Ramos (cell line): ENCODE measurements around the gene C1GALT1C1L.
"Not testable (repeated sequence)": the region's sequence is repeated elsewhere in the genome, so short reads cannot be mapped to it uniquely, and the experiment has no call there.

Experiments used
- in situ Hi-C: fragments of 300-500 bp; cut with MboI; formaldehyde crosslinking; loops from one replicate; pipeline ENCODE4 v1.14.3; 2022; ENCODE audit warnings: low sequenced_read_pairs; ENCODE audit not compliant: unreplicated experiment

The C1GALT1C1L gene

DNA sequence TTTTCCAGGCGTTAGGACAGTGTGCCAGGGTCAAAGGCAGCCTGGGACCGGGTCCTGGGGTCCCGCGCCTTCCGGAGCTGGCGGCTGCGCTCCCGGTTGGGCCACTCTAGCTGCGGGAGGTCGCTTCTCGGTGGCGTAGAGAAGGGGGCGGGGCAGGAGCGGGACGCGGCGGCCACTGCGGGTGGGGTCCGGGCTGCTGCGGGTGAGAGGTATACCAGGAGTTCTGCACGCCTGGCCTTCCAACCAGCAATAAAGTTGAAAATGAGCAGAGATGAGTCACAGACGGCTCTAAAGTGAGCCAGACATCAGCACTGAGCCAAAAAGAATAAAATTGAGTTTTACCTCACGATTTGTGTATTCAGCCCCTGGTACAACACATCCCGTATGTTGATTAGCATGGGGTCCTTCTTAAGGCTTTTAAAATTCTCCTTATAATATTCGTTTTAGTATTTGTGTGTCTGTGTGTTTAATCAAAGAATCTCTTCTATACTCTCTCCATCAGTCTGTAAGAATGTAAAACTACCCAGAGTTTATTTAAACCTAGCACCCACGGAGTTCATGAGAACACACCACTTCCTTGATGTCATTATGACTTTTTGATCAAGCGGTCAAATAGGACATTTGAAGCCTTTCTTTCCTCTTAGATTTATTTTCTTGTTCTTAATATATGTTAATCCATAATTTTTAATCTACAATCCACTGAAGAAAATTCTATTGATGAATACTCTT lies at the start of gene C1GALT1C1L:
C1GALT1C1L (minus strand) TSS at position 108 of the 729 bp plus-strand sequence; CDS start at position 1, 107 bp downstream.
- in situ Hi-C loops = no loop called here

DNA sequence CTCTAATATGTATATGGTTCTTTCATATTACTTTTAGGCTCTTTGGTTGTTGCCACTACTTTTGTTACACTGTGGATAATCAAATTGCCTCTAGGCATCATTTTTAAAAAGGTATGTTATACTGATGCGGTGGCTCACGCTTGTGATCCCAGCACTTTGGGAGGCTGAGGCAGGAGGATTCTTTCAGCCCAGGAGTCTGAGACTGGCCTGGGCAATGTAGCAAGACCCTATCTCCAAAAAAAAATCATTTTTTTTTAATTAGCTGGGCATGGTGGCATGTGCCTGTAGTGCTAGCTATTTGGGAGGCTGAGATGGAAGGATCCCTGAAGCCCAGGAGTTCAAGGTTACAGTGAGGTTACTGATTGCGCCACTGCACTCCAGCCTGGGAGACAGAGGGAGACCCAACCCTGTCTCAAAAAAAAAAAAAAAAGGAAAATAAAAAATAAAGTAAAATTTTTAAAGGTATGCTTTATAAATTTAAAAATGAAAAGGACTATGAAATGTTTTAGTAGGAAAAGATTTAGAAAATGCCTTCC lies 49.5 kb upstream of the C1GALT1C1L start:
- in situ Hi-C loops = no loop called here

DNA sequence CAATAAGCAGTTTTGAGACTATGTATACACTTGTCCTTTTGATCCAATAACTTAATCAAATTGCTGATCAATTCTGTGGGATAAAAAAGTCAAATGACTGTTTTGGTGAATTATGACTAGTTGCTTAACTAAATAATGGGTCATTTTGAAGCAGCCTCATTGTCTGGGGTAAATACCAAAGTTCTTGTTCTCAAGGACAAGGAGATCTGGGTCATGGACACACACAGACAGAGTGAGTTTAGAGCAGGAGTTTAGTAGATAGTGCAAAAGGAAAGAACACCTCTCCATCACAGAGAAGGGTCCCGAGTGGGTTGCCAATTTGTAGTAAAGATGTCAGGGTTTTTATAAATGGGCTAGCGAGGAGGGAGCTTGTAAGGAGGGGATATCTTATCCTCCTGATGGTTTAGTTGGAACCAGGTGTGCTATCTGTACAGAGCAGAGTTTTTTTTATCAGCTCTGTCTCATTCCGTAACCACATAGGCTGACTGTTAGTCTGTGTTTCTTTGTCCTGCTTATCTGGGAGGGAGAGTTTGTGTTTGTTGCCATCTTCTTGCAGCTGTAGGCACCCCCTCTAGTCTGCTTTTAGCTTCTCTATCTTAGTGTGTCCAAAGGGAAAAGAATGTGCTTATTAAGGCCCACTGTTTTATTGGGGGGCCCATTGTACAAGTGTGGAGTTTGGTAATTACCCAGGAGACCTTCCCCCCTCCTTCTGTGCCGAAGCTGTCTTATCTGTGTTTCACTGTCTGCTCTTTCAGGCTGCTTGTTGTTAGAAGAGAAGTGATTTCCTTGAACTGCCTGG lies 48.7 kb upstream of the C1GALT1C1L start:
- in situ Hi-C loops = no loop called here

DNA sequence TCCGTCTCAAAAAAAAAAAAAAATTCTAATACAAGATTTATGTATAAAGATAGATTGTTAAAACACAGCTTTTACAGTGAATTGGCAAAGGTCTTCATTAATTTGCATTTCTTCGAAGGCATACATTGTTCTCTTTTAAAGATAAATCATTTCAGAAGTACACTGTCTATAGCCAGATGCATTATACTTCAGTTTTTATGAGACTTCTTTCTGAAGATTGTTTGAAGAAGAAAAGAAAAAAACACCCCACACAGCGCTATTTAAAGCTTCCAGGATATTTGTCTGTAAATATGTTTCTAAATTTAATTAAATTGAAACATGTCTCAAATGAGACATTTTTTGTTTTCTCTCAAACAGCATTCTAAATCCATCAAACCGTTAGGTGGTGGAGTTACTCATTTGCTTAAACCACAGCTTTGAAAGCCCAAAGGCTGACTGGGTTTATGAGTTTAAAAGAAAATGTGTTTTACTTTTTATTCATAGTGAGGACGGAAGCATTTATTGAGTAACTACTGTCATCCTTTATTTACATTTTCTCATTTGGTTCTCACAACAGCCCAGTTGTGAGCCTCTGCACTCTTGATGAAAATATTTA lies 42.4 kb upstream of the C1GALT1C1L start:
- in situ Hi-C loops = no loop called here

DNA sequence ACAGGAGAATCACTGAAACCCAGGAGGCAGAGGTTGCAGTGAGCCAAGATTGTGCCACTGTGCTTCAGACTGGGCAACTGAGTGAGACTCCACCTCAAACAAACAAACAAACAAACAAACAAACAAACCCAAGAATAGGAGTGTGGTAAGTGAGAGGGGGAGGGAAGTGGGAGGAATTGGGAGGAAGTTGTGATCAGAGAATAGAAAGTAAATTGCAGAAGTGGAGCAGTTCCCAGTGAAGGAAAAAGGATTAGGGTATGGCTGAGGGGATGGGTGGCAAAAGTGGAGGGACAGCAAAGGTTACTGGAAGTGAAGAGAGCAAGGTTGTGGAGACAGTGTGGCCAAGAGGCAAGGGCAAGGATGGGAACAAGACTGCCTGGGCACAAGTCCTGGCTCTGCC lies 41.1 kb upstream of the C1GALT1C1L start:
- in situ Hi-C loops = no loop called here

DNA sequence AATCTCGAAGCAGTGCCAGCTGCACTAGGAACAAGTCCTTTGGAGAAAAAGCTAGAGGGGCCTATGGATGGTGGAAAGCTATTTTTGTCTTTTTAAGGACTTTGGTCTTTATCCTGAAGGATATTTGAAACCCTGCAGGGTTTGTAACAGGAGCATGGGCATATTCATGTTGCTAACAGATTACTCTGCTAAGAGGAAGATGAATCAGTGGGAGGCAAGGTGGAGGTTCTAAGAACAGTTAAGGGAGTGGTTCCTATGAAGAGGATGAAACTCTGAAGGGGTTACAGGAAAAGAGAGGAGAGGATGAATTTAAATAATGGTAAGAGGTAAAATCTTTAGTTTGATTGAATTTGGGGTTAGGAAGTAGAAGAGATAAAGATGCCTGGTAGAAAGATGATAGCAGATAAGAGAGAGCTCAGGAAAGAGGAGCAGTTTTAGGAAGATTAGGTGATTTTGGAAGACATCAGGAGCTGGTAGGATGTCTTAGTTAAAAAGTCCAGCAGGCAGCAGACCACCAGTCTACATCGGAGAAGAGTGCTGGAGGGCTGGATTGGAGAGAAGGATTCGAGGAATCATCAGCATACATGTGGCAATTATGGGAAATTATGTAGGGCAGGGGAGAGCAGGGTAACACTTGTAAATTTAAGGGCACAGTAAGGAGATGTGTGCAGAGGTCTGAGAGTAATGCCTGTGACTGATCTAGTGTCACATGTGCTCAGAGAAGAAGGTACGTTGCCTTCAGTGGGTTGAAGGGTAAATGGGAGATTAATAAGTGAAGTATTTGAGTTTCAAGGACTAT lies 39.3 kb upstream of the C1GALT1C1L start:
- in situ Hi-C loops = no loop called here

DNA sequence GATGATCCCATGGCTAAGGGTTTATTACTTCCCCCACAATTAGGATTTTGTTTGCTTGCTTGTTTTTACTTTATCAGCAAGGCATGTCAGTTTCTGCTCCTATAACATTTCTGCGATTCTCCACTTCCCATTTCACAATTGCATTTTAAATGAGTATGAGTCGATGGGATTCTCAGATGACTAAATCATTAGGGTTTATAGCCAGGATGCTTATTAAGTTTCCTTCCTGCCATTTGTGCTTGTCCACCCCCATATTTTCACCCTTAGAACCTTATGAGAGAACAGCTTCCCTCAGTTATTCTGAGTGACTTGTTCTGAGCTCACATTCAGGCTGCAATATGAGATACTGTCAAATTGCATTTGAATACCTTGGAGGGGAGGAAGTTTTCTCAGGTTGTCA lies 37.9 kb upstream of the C1GALT1C1L start:
- in situ Hi-C loops = no loop called here

DNA sequence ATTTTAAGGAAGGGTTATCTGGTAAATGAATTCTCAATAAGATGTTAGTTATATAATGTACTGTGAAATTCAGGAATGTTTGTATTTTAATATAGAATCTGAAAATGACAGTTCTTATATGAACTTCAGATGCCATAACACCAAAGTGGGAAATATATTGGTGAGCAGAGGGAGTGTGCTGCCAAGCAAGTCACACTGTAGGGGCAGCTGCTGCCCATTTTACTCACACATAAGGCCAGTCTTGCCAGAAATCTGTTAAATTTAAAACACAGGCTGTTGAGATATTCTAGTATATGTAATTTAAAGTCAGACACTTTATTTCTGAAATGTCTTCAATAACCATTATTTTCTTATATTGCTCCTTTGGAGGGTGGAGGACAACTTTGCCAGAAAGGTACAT lies 34.6 kb upstream of the C1GALT1C1L start:
- in situ Hi-C loops = no loop called here

DNA sequence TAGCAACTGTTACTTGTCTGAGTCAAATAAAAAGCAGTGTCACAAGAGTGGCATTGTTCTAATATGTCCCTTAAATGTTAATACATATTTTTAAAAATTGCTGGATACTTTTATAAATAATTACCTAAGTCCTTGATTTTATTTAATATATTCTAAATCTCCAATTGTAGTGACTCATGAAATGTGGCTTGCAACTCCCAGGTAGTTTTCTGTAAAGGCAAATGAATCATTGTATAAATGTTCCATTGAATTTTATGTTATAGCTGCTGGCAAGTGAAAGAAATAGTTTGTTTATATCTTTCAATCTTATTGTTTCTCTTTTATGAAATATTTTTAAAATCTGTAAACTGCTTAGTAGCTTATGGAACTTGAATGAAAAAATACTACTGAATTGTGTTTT lies 32.7 kb upstream of the C1GALT1C1L start:
- in situ Hi-C loops = no loop called here

DNA sequence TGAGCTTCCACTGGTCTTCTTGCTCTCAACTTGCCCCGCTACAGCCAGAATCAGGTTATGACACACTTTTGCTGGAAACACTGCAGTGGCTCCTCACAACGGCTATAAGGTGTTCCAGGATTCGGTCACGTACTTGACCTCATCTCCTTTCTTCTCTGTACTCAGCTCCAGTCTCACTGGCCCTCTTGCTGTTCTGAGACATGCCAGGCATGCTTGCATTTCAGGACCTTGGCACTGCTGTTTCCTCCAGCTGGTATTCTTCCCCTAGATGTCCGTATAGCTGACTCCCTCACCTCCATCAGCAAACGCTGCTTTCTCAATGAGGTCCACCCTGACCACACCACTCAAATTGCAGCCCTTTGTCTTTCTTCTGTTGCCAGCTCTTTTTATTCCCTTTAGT lies 31.9 kb upstream of the C1GALT1C1L start:
- in situ Hi-C loops = no loop called here

DNA sequence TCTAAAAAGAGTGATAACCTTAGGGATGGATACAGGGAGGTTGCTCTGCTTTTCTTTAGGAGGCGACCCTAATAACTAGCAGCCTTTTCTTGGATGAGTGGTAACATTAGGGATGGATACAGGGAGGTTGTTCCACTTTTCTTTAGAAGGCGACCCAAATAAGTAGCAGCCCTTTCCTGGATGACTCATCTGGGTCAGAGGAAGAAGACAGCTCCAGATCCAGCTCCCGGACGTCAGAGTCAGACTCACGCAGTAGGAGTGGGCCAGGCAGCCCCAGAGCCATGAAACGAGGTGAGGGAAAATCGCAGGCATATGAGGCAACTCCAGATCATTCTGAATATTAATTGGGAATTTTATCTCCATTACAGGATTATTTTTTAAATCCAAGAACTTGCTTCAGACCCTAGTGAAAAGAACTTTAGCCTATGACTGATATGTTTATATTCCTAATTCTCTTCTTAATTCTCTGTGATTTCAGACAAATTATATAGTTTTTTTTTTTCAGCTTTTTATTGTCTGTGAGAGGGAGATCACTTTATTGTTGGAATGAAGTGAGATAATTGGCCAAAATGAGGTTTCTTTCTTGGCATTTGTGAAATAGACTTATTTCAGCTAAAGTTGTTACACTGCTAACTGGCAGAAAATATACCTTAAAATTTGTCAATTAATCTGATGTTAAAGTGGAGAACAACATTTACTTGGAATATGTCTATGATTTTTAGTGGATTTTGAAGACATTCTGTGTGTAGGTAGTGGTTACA lies 31.2 kb upstream of the C1GALT1C1L start:
- in situ Hi-C loops = no loop called here

DNA sequence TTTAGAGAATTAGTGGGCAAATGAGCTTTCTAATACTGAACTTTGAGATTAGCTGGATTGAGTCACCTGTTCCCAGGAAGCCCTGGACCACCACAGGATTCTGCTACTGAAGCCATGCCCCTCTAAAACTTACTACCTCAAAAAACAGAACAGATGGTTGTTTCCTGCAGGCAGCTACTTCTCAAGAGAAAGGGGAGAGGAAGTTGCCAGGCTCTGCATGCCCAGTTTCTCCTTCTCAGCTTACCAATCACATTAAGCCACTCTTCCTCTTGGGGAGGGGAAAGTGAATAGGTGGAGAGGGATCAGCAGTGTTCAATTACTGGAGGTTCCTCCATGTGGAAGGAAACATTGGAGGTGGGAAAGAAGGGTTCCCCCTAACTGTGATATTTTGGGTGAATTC lies 24.9 kb upstream of the C1GALT1C1L start:
- in situ Hi-C loops = no loop called here

DNA sequence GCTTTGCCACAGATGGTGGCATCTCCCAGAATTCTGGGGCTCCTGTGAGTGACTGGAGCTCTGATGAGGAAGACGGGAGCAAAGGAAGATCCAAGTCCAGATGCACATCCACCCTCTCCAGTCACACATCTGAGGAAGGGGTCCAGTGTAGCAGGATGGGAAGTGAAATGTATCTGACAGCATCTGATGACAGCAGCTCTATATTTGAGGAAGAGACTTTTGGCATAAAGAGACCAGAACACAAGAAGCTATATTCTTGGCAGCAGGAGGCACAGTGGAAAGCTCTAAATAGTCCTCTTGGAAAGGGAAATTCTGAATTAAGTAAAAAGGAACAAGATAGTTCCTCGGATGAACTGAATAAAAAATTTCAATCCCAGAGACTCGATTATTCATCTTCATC lies 23.5 kb upstream of the C1GALT1C1L start:
- in situ Hi-C loops = no loop called here

DNA sequence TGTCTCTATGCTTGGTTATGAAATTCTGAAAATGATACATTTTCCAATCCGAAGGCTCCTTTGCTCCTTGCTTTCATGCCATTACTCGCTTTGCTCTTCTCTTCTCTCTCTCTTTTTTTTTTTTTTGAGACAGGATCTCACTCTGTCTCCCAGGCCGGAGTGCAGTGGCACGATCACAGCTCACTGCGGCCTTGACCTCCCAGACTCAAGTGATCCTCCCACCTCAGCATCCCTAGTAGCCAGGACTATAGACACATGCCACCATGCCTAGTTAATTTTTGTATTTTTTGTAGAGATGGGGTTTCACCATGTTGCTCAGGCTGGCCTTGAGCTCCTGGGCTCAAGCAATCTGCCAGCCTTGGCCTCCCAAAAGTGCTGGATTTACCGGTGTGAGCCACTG lies 21.9 kb upstream of the C1GALT1C1L start:
- in situ Hi-C loops = not testable (repeated sequence)

DNA sequence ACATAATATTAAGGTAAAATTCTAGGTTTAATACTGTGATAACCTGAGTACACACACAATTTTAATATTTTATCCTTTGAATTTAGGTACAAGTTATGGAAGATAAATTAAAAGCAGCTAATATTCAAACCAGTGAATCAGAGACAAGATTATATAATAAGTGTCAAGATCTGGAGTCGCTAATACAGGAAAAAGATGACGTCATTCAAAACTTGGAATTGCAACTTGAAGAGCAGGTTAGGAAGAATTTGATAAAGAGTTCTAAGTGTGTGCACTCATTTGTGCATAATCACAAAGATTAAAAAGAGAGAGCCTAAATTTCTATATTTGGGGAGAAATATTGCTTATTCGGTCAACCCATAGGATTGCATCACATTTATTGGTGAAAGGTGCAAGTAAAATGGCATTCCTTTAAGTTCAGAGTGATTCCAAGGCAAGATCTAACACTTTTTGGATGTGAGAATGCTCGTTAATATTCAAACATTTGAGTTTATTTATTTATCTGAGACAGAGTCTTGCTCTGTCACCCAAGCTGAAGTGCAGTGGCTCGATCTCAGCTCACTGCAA lies 16.3 kb upstream of the C1GALT1C1L start:
- in situ Hi-C loops = no loop called here

DNA sequence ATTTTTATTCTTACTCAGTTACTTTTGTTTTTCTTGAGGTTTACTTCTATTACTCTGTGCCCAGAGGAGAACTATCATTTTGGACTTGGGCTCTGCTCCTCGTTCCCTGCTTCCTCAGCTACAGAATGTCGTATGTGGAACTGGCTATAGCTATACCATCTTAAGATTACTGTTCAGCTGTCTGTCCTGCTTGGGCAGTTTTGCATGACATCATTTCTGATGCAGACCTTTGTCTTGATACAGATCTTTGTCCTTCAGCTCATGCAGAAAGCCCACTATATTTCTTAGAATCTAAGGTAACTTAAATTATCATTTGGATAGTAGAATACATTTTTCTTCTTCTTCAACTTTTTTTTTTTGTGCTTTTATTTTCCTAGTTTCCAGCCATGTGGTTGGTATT lies 13.8 kb upstream of the C1GALT1C1L start:
- in situ Hi-C loops = no loop called here

DNA sequence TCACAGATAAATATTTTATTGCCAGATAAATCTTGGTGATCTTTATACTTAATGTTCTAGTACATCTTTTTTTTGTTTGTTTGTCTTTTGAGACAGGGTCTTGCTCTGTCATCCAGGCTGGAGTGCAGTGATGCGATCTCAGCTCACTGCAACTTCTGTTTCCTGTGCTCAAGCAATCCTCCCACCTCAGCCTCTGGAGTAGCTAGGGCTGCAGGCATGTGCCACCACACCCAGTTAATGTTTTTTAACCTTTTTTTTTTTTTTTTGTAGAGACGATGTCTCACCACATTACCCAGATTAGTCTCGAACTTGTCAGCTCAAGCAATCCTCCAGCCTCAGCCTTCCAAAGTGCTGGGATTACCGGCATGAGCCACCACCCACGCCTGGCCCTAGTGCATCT lies 9.1 kb upstream of the C1GALT1C1L start:
- in situ Hi-C loops = no loop called here

DNA sequence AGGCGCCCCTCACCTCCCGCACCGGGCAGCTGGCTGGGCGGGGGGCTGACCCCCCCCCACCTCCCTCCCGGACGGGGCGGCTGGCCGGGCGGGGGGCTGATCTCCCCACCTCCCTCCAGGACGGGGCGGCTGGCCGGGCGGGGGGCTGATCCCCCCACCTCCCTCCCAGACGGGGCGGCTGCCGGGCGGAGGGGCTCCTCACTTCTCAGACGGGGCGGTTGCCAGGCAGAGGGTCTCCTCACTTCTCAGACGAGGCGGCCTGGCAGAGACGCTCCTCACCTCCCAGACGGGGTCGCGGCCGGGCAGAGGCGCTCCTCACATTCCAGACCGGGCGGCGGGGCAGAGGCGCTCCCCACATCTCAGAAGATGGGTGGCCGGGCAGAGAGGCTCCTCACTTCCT lies 1.6 kb upstream of the C1GALT1C1L start:
- in situ Hi-C loops = not testable (repeated sequence)

DNA sequence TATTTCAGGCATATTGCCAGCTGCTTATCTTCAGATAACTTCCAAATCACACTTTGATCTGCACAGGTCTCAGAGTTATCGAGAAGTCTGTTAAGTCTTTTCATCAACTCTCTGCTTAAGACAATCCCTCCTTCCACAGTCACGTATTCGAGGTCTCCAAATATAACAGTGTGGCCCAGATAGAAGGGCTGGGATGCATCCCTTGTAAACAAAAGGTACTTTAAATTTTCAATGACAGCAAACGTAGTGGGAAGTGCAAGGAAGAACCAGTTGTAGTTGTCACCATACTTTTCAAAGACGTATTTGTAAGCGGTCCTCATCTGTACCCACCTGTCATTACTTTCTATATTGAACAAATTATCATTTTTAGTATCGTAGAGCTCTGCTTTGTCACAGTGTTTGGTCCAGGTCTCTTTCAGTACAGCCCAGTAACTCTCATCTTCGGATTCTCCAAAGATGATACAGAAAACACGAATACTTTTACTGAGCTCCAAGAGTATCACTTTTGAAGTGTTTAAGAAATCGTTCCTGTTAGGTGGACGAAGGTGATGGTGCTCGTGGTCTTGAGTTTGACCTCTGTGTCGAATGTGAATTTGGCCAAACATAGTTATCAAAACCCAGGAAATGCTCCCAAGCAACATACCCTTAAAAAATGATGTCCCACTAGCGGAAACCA lies 445 bp downstream of the C1GALT1C1L start:
- in situ Hi-C loops = no loop called here
